HG02840 (cell line): ENCODE measurements around the gene TDRD9.

Source experiments
- ATAC-seq: cut with Tn5 transposase; IDR thresholded peaks from one replicate; pipeline ENCODE4 v1.9.1; 2021; ENCODE audit warnings: mild to moderate bottlenecking, moderate library complexity, moderate number of reproducible peaks; ENCODE audit not compliant: unreplicated experiment, low FRiP score

TDRD9 gene

DNA sequence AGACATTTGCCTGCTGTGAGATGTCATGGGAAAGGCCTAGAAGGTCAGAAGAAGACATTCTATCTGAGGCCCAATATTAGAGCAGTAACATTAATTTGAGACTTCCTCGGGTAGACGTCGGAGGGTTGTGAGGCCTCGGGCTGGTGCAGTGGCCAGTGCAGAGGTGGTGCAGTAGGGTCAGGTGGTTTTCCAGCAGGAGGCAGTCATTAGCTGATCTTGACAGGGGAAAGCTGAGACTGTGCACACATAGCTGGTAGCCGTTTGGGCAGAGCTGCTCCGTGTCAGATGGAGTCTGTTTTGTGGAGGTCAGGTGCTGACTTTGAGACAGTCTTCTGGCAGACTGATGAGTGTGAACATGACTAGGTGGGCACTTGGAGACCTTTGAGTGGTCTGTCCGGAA is 91.5 kb downstream of the TDRD9 start:
- no peak for ATAC-seq

DNA sequence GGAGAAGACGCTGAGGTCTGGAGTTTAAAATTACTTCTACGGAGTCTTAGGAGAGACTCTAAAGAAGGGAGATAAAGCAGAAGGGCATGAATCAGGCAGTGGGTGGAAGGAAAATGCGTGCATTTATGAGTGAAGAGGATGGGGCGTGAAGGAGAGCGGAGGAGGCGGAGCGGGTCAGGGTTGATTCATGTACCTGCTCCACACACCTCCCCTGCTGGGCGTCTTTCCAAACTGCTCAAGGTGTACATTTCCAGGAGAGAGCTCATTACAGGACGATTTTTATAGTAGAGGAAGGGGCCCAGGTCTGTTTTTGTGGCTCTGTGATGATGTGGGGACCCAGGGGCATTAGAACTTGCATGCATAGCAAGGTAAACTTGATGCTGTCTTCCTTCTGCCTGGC is 92.2 kb downstream of the TDRD9 start:
- ATAC-seq, result no peak

GRCh38 chr14:104023325-104024055 is 95.2 kb downstream of the TDRD9 start:
- ATAC-seq, result no peak

DNA sequence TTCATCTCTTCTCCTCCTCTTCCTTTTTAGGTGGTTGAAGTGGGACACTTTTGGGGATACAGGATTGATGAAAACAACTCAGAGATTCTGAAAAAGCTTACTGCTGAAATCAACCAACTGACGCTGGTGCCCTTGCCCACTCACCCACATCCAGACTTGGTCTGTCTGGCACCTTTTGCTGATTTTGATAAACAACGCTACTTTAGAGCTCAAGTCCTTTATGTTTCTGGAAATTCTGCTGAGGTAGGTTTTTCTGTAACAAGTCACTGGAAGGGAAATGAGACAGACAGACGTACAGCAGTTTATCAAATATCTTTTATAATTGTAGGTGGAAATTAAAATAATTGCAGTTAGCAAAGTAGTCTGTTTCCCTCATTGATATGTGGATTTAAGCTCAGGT is 97.3 kb downstream of the TDRD9 start:
- no peak for ATAC-seq

DNA sequence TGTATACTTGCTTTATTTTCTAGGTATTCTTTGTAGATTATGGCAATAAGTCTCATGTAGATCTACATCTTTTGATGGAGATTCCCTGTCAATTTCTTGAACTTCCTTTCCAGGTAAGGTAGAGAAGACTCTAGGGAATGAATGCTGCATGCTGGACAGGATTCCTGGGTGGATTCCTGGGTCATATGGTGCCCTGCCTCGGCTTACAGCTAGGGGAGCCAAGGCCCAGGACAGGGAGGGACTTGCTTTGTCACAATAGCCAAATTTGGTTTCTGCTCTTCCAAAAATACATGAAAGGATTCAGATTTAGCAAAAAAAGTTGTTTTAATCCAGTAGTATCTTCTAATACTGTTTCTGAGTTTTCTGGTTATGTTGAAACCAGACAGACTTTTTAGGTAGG is 97.8 kb downstream of the TDRD9 start:
- no peak for ATAC-seq

GRCh38 chr14:104030958-104031357 is 102.7 kb downstream of the TDRD9 start:
- no peak for ATAC-seq

- no peak for ATAC-seq
These were observed 103.1 kb downstream of the TDRD9 start for GRCh38 chr14:104031384-104031783.

DNA sequence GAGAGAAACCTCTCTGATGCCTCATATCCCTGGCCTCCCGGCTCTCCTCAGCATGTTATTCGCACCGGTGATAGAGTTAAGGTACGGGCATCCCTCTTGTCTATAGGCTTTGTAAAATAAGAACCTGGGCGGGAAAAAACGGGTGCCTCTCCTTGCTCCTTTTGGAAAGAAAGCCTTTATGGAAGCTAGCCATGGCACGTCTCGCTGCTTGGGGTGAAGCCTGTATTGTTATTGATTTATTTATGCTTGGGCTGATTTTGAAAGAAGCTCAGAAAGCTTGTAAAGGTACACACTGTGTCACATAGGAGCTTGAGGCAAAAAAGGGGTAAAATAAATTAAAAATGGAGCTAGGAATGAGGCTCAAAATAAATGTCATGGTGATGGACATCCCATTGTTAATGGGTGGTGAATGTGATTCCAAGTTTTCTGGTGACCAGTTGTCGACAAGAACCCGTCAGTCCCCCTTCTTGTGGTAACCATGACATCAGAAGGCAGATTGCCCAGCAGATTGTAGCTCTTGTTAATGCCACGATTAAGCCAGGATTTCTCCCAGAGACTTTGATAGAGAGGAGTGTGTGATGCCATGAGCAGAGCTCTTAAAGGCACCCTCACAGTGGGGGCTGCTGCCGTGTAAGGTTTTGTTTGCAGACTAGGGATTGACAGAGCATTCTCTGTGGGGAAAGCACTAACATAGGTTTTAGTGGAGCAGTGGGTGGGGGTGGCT is 106.9 kb downstream of the TDRD9 start:
- no peak for ATAC-seq

GRCh38 chr14:104036212-104036611 is 108.0 kb downstream of the TDRD9 start:
- no peak for ATAC-seq

GRCh38 chr14:104037074-104037473 is 108.8 kb downstream of the TDRD9 start:
- ATAC-seq, result no peak

- ATAC-seq, result no peak
These were observed 109.6 kb downstream of the TDRD9 start for GRCh38 chr14:104037903-104038302.

GRCh38 chr14:104039214-104039613 is 111.0 kb downstream of the TDRD9 start:
- ATAC-seq, result no peak

- no peak for ATAC-seq
These were observed 112.3 kb downstream of the TDRD9 start for GRCh38 chr14:104040539-104040938.

GRCh38 chr14:104041430-104042104 is 113.3 kb downstream of the TDRD9 start:
- no peak for ATAC-seq

DNA sequence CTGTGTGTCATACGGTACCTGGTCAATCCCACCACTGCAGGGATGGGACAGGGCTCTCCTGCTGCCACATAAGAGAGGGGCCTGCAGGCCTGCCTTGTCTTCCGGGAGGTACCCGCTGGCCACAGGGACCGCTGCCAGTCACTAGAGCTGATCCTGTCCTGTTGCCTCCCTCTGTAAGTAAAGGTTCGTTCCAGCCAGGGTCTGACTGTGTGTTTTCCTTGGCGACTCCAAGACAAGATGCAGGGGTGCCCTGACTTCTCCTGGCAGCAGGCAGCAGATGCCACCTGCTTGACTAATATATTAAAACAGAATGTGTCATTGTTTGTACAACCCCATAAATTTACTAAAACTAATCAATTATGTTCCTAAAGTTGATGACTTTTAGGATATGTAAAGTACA is 115.8 kb downstream of the TDRD9 start:
- ATAC-seq, result no peak

GRCh38 chr14:104047761-104048160 is 119.5 kb downstream of the TDRD9 start:
- no peak for ATAC-seq

- no peak for ATAC-seq
These were observed 120.7 kb downstream of the TDRD9 start for GRCh38 chr14:104048758-104049507.

DNA sequence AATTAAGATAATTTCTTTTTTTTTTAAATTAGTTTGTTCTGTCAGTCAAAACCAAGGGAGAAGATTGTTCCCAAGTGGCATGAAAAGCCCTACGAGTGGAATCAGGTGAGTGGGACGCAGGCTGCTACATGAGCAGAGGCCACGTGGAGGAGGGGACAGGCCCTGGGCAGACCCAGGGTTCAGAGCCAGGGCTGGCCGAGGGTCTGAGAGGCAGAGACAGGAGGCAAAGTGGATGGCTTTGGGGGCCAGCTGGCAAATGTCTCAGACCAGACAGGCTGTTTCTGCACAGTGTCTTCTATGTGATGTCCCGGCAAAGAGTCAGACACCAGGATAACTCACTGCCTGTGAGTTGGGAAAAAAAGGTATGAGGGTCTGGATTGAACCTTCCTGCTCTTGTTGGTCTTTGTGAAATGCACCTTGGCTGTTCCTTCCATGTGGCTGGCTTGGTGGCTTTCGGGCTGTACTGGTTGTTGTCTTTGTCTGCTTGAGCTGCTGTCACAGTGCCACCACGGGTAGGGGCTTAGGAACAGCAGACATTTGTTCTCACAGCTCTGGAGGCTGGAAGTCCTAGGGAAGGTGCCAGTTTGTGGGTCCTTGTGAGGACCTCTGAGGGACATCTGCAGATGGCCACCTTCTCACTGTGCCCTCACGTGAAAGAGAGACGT is 121.5 kb downstream of the TDRD9 start:
- ATAC-seq, result no peak

GRCh38 chr14:104051092-104051813 is 123.0 kb downstream of the TDRD9 start:
- ATAC-seq, result no peak
